GM12878 (cell line): Measurements from ENCODE around the gene MYOZ2. TPM values are rescaled to one million over a fixed set of nuclear protein-coding genes. Genes with fewer than 3 reads are reported as not detected.

Experiments
- ATAC-seq: fragments of 200-7000 bp; cut with Tn5 transposase; 3 replicates; pipeline ENCODE4 v1.9.1; 2020; ENCODE audit warnings: mild to moderate bottlenecking, moderate library complexity
- BruUV-seq: library from RNA; stranded (reverse); fragments of 400-500 nt; replicated peaks from 2 replicates; lab custom pipeline; 2021; lab: Mats Ljungman, UMichigan
- CTCF ChIA-PET: fragments of 300-600 bp; sonication (Branson Sonifier 250); formaldehyde crosslinking; extraction: SDS; loops from one replicate; lab custom pipeline; 2021; ENCODE audit warnings: inconsistent platforms; lab: Yijun Ruan, JAX
- POLR2A ChIA-PET: fragments of 350-600 bp; formaldehyde crosslinking; extraction: SDS; loops from one replicate; lab custom pipeline; 2021; ENCODE audit warnings: inconsistent platforms; lab: Charles Lee
- RAD21 ChIA-PET: fragments of 300-600 bp; sonication (Branson Sonifier 250); formaldehyde crosslinking; loops from one replicate; lab custom pipeline; 2023; ENCODE audit warnings: antibody characterized with exemption; ENCODE audit not compliant: unreplicated experiment; lab: Charles Lee
- SMC1A ChIA-PET: fragments of 300-600 bp; sonication (Branson Sonifier 250); formaldehyde crosslinking; loops from one replicate; lab custom pipeline; 2023; ENCODE audit not compliant: unreplicated experiment, uncharacterized antibody; lab: Charles Lee
- DNase-seq: peaks from one replicate; pipeline ENCODE4 v3.0.0-alpha.2; 2011; ENCODE audit warnings: low read depth, low spot score
- FAIRE-seq: peaks from 3 replicates; lab custom pipeline; 2011; peaks lifted over from hg19 to GRCh38; lab: Jason Lieb, UNC
- H2AFZ ChIP-seq: 2 replicates; pipeline ENCODE4 v1.6.0; 2011; ENCODE audit warnings: low read depth, low read length, control low read depth; ENCODE audit not compliant: control insufficient read depth
- H3K27ac ChIP-seq: 2 replicates; pipeline ENCODE4 v1.5.1; 2011; ENCODE audit warnings: control low read depth; ENCODE audit not compliant: control insufficient read depth, insufficient read depth
- H3K27me3 ChIP-seq, 2 experiments: replicated peaks in 1 of 2; 2 replicates each; pipeline versions ENCODE4 v1.6.0 to v1.6.1; 2011; ENCODE audit warnings: low read length in 1 of 2; ENCODE audit not compliant: control insufficient read depth in 2 of 2, insufficient read depth in 2 of 2
- H3K36me3 ChIP-seq, 2 experiments: 2 replicates each; pipeline ENCODE4 v1.5.1; 2011; ENCODE audit warnings: low read length in 1 of 2; ENCODE audit not compliant: control insufficient read depth in 2 of 2, insufficient read depth in 2 of 2
- H3K4me1 ChIP-seq: 2 replicates; pipeline ENCODE4 v1.6.1; 2011; ENCODE audit warnings: mild to moderate bottlenecking, low read length, moderate library complexity, mixed read lengths; ENCODE audit not compliant: control insufficient read depth, insufficient read depth
- H3K4me2 ChIP-seq: 2 replicates; pipeline ENCODE4 v1.6.0; 2011; ENCODE audit warnings: control low read depth; ENCODE audit not compliant: control insufficient read depth, insufficient read depth
- H3K4me3 ChIP-seq: fragments of 200-600 bp; sonication (generic); 2 replicates; pipeline ENCODE4 v1.5.1; 2016
- H3K79me2 ChIP-seq: 2 replicates; pipeline ENCODE4 v1.6.0; 2011; ENCODE audit warnings: low read length; ENCODE audit not compliant: control insufficient read depth, insufficient read depth
- H3K9ac ChIP-seq: 2 replicates; pipeline ENCODE4 v1.8.0; 2011; ENCODE audit warnings: low read length, control low read depth, mixed read lengths; ENCODE audit not compliant: control insufficient read depth, insufficient read depth
- H3K9me3 ChIP-seq: replicated peaks from 3 replicates; pipeline ENCODE4 v1.5.1; 2011; ENCODE audit warnings: mild to moderate bottlenecking, low read length; ENCODE audit not compliant: control insufficient read depth, insufficient read depth
- H4K20me1 ChIP-seq: 2 replicates; pipeline ENCODE4 v1.6.0; 2011; ENCODE audit not compliant: control insufficient read depth, insufficient read depth
- ASH2L ChIP-seq: fragments of 300-600, 200-600 bp; sonication (generic); IDR thresholded peaks from 2 replicates; pipeline ENCODE4 v1.6.1; 2017; ENCODE audit warnings: low read depth, mild to moderate bottlenecking, borderline replicate concordance
- KLF5 ChIP-seq: fragments of 450-650 bp; IDR thresholded peaks from 2 replicates; pipeline ENCODE4 v1.6.1; 2014; ENCODE audit warnings: mild to moderate bottlenecking; ENCODE audit not compliant: partially characterized antibody
- RCOR1 ChIP-seq: conservative IDR thresholded peaks from 2 replicates; pipeline ENCODE4 v1.6.1; 2012; ENCODE audit warnings: low read depth, low read length, improper control_type of control experiment
- SMAD1 ChIP-seq: fragments of 450-650 bp; IDR thresholded peaks from 2 replicates; pipeline ENCODE4 v1.6.1; 2018; ENCODE audit warnings: mild to moderate bottlenecking, low read depth; ENCODE audit not compliant: partially characterized antibody
- TARDBP ChIP-seq: IDR thresholded peaks from 2 replicates; pipeline ENCODE4 v1.6.1; 2016; ENCODE audit warnings: borderline replicate concordance
- WGBS: methylation state at CpG from one replicate; pipeline ENCODE4 v1.1.6; 2016; ENCODE audit warnings: low lambda C conversion rate; ENCODE audit not compliant: insufficient replicate concordance, insufficient coverage; ENCODE audit errors: missing lambda C conversion rate; 5-methylcytosine and 5-hydroxymethylcytosine counted together
- in situ Hi-C: fragments of 300-500 bp; cut with MboI; formaldehyde crosslinking; loops from 9 replicates; pipeline ENCODE4 v1.14.3; 2018; ENCODE audit warnings: mixed read lengths
- intact Hi-C: fragments of 100-400 bp; cut with micrococcal nuclease; formaldehyde crosslinking; loops from one replicate; pipeline ENCODE4 v1.14.2; 2022; ENCODE audit not compliant: unreplicated experiment
- polyA plus RNA-seq, 11 experiments: library from polyadenylated mRNA; depleted of rRNA in 4 of 11; unstranded in 6 of 11; stranded (reverse) in 5 of 11; fragments of >200 nt; fragmentation: Nextera tagmentation in 4 of 11; fragmentation: Illumina TruSeq in 1 of 11; extraction: Ambion mirVana in 4 of 11; extraction: Trizol in 1 of 11; gene quantifications; 1 replicate in 1 of 11; 2 replicates in 10 of 11; pipeline versions ENCODE4 v1.2.1 to v1.2.3, GENCODE V29; 2011 to 2016; ENCODE audit warnings: inconsistent platforms in 2 of 11, missing spikeins in 2 of 11, low read depth in 1 of 11
- total RNA-seq, 4 experiments: library from RNA; depleted of rRNA in 3 of 4; stranded (reverse); fragments of >200 nt in 3 of 4; fragmentation: Illumina TruSeq in 1 of 4; extraction: Trizol in 1 of 4; gene quantifications; 2 replicates each; pipeline versions ENCODE4 v1.2.1 to v1.2.3, GENCODE V29; 2013 to 2021
- TF ChIP-seq, protein P1 (sequence below): fragments of 450-650 bp; IDR thresholded peaks from 2 replicates; pipeline ENCODE4 v1.6.1; 2017; ENCODE audit warnings: mild to moderate bottlenecking, low read depth, inconsistent platforms; ENCODE audit not compliant: poor library complexity, severe bottlenecking
- TF ChIP-seq, protein P2 (sequence below): fragments of 150-350 bp; IDR thresholded peaks from 2 replicates; pipeline ENCODE4 v1.6.1; 2014; ENCODE audit warnings: mild to moderate bottlenecking, low read depth, low read length
- TF ChIP-seq, protein P3 (sequence below): IDR thresholded peaks from 2 replicates; pipeline ENCODE4 v1.6.1; 2012; ENCODE audit warnings: improper control_type of control experiment, low read depth, low read length; ENCODE audit not compliant: insufficient replicate concordance
- TF ChIP-seq, protein P4 (sequence below): IDR thresholded peaks from 2 replicates; pipeline ENCODE4 v1.6.1; 2012; ENCODE audit warnings: mild to moderate bottlenecking, low read depth, low read length

MYOZ2 gene
- total and polyA plus RNA-seq, 10 of the 15 experiments (the other 5 are each of a cell fraction or from before 2014, with no cell fraction given), result not detected

DNA sequence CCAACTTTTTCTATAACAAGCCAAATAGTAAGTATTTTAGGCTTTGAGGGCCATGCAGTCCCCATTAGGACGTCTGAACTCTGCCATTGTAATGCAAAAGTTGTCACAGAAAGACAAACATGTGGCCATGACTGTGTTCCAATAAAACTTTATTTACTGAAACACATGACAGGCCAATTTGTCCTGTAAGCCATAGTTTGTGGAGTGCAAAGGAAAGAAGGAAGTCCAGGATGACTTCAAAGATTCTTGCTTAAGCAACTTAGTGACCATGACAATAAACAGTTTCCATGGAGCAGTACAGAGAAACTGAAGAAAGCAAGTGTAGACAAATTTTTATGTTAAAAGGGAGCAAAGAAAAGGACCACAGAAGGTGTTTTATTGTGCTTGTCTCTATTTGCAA lies 35.0 kb upstream of the MYOZ2 start:
- FAIRE-seq, result no peak
- no peak overlapping the region for H3K4me3 ChIP-seq
- no peak overlapping the region for H3K27ac ChIP-seq
- no peak for DNase-seq
- CTCF ChIA-PET, result no interaction called here
- H3K4me1 ChIP-seq, result no peaks in the 10 kb centered on the region
- no peaks in the 10 kb centered on the region for H3K36me3 ChIP-seq
- in situ Hi-C loops, result no loop called here
- ATAC-seq, result no peak
- RAD21 ChIA-PET, result no interaction called here
- no peaks in the 10 kb centered on the region for H3K79me2 ChIP-seq
- H4K20me1 ChIP-seq, result no peaks in the 10 kb centered on the region
- SMC1A ChIA-PET, result no interaction called here
- H2AFZ ChIP-seq, result no peak overlapping the region
- no peak overlapping the region for H3K9ac ChIP-seq
- H3K9me3 ChIP-seq, result no peaks in the 10 kb centered on the region
- WGBS, result 0% methylated on average over 1 of the region's 1 CpG
- POLR2A ChIA-PET, result interaction anchor here (0.6 kb wide), 1 partner anchor 26 kb away, joined by 3 read pairs; no protein-coding TSS in a partner anchor
- no peak overlapping the region for H3K4me2 ChIP-seq
- intact Hi-C loops, result no loop called here
- no TSS peak for BruUV-seq
- no peaks in the 10 kb centered on the region for H3K27me3 ChIP-seq
- no peak for TF ChIP-seq TARDBP
- TF ChIP-seq SMAD1, result no peak
- TF ChIP-seq, protein P1, sequence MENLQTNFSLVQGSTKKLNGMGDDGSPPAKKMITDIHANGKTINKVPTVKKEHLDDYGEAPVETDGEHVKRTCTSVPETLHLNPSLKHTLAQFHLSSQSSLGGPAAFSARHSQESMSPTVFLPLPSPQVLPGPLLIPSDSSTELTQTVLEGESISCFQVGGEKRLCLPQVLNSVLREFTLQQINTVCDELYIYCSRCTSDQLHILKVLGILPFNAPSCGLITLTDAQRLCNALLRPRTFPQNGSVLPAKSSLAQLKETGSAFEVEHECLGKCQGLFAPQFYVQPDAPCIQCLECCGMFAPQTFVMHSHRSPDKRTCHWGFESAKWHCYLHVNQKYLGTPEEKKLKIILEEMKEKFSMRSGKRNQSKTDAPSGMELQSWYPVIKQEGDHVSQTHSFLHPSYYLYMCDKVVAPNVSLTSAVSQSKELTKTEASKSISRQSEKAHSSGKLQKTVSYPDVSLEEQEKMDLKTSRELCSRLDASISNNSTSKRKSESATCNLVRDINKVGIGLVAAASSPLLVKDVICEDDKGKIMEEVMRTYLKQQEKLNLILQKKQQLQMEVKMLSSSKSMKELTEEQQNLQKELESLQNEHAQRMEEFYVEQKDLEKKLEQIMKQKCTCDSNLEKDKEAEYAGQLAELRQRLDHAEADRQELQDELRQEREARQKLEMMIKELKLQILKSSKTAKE, result no peak
- TF ChIP-seq, protein P2, sequence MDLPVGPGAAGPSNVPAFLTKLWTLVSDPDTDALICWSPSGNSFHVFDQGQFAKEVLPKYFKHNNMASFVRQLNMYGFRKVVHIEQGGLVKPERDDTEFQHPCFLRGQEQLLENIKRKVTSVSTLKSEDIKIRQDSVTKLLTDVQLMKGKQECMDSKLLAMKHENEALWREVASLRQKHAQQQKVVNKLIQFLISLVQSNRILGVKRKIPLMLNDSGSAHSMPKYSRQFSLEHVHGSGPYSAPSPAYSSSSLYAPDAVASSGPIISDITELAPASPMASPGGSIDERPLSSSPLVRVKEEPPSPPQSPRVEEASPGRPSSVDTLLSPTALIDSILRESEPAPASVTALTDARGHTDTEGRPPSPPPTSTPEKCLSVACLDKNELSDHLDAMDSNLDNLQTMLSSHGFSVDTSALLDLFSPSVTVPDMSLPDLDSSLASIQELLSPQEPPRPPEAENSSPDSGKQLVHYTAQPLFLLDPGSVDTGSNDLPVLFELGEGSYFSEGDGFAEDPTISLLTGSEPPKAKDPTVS, result no peak
- no peak for TF ChIP-seq RCOR1
- no peak for TF ChIP-seq ASH2L
- TF ChIP-seq KLF5, result no peak
- TF ChIP-seq, protein P3, sequence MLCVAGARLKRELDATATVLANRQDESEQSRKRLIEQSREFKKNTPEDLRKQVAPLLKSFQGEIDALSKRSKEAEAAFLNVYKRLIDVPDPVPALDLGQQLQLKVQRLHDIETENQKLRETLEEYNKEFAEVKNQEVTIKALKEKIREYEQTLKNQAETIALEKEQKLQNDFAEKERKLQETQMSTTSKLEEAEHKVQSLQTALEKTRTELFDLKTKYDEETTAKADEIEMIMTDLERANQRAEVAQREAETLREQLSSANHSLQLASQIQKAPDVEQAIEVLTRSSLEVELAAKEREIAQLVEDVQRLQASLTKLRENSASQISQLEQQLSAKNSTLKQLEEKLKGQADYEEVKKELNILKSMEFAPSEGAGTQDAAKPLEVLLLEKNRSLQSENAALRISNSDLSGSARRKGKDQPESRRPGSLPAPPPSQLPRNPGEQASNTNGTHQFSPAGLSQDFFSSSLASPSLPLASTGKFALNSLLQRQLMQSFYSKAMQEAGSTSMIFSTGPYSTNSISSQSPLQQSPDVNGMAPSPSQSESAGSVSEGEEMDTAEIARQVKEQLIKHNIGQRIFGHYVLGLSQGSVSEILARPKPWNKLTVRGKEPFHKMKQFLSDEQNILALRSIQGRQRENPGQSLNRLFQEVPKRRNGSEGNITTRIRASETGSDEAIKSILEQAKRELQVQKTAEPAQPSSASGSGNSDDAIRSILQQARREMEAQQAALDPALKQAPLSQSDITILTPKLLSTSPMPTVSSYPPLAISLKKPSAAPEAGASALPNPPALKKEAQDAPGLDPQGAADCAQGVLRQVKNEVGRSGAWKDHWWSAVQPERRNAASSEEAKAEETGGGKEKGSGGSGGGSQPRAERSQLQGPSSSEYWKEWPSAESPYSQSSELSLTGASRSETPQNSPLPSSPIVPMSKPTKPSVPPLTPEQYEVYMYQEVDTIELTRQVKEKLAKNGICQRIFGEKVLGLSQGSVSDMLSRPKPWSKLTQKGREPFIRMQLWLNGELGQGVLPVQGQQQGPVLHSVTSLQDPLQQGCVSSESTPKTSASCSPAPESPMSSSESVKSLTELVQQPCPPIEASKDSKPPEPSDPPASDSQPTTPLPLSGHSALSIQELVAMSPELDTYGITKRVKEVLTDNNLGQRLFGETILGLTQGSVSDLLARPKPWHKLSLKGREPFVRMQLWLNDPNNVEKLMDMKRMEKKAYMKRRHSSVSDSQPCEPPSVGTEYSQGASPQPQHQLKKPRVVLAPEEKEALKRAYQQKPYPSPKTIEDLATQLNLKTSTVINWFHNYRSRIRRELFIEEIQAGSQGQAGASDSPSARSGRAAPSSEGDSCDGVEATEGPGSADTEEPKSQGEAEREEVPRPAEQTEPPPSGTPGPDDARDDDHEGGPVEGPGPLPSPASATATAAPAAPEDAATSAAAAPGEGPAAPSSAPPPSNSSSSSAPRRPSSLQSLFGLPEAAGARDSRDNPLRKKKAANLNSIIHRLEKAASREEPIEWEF, result no peak
- TF ChIP-seq, protein P4, sequence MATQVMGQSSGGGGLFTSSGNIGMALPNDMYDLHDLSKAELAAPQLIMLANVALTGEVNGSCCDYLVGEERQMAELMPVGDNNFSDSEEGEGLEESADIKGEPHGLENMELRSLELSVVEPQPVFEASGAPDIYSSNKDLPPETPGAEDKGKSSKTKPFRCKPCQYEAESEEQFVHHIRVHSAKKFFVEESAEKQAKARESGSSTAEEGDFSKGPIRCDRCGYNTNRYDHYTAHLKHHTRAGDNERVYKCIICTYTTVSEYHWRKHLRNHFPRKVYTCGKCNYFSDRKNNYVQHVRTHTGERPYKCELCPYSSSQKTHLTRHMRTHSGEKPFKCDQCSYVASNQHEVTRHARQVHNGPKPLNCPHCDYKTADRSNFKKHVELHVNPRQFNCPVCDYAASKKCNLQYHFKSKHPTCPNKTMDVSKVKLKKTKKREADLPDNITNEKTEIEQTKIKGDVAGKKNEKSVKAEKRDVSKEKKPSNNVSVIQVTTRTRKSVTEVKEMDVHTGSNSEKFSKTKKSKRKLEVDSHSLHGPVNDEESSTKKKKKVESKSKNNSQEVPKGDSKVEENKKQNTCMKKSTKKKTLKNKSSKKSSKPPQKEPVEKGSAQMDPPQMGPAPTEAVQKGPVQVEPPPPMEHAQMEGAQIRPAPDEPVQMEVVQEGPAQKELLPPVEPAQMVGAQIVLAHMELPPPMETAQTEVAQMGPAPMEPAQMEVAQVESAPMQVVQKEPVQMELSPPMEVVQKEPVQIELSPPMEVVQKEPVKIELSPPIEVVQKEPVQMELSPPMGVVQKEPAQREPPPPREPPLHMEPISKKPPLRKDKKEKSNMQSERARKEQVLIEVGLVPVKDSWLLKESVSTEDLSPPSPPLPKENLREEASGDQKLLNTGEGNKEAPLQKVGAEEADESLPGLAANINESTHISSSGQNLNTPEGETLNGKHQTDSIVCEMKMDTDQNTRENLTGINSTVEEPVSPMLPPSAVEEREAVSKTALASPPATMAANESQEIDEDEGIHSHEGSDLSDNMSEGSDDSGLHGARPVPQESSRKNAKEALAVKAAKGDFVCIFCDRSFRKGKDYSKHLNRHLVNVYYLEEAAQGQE, result no peak
